BLaER1 (cell line): Measurements from ENCODE around the gene ULK4.

ENCODE experiments used
- H3K27ac ChIP-seq: shearing (Covaris generic); formaldehyde crosslinking; 2 replicates; pipeline ENCODE4 v1.8.1; 2022
- H3K27me3 ChIP-seq: shearing (Covaris generic); formaldehyde crosslinking; 2 replicates; pipeline ENCODE4 v1.8.1; 2022
- H3K36me3 ChIP-seq: shearing (Covaris generic); formaldehyde crosslinking; 2 replicates; pipeline ENCODE4 v1.8.1; 2022
- H3K4me1 ChIP-seq: shearing (Covaris generic); formaldehyde crosslinking; 2 replicates; pipeline ENCODE4 v1.8.1; 2022
- H3K4me2 ChIP-seq: shearing (Covaris generic); formaldehyde crosslinking; 2 replicates; pipeline ENCODE4 v1.8.1; 2022
- H3K4me3 ChIP-seq: shearing (Covaris generic); formaldehyde crosslinking; 2 replicates; pipeline ENCODE4 v1.8.1; 2022
- H3K9ac ChIP-seq: shearing (Covaris generic); formaldehyde crosslinking; 2 replicates; pipeline ENCODE4 v1.8.1; 2022
- H3K9me3 ChIP-seq: shearing (Covaris generic); formaldehyde crosslinking; 2 replicates; pipeline ENCODE4 v1.8.1; 2022
- H4K20me1 ChIP-seq: shearing (Covaris generic); formaldehyde crosslinking; 2 replicates; pipeline ENCODE4 v1.8.1; 2022
- Cebpa-rat ChIP-seq: shearing (Covaris generic); IDR thresholded peaks from 2 replicates; pipeline ENCODE4 v1.8.1; 2022

Gene ULK4

DNA sequence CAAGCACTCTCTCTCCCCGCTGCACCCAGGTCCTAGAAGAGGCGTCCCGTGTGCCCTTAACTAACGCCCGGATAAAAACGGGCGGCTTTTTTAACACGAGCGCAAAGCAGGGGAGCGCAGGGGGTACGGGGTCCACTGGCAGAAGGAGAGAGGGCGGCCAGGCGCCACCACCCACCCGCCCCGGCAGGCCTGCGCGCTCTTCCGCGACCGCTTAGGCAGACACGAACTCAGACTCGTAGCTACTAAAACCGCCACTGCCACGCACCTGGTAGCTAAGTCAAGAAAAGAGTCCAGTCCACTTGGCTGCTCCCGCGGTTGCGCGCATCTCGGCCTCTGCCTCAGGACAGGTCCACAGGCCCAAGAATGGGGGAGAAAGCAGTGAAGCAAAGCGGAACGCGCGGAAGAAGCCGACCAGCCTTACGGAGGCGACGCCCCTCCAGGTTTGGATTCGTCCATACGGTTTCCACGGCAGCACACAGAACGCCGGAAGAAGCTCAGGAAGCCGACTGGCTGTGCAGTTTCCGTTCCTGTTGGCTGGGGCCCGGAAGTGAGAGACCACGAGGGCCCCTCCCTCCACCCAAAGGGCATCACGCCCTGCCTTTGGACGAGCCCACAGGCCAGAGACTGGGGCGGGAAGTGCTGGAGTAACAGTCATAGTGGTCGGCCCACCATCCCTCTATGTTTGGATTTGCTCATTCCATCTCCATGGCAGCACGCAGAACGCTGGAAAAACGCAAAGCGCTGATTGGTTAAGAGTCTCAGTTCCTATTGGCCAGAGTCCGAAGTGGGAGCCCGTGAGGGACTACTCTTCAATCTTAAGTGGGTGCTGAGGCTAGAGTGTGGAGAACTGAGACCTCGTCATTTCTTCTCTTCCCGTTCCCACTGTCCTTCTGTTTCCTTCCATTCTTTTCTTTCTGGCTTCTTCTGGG is at the start of gene ULK4:
Gene ULK4, minus strand, starts transcription at position 353 of the 929 bp plus-strand sequence. CDS start 7,344 bp downstream, outside the sequence.
- no peaks in the 10 kb centered on the region for H3K27me3 ChIP-seq
- H4K20me1 ChIP-seq: no peaks in the 10 kb centered on the region
- TF ChIP-seq Cebpa-rat: no peak
- H3K9me3 ChIP-seq: no peaks in the 10 kb centered on the region
- H3K27ac ChIP-seq: peak within 1 kb of the TSS; percentile 98
- peak within 1 kb of the TSS; percentile 96 for H3K4me2 ChIP-seq
- peak within 1 kb of the TSS; percentile 96 for H3K9ac ChIP-seq
- H3K4me1 ChIP-seq: peaks cover 27% of the 10 kb centered on the region
- H3K4me3 ChIP-seq: peak within 1 kb of the TSS; percentile 88
- H3K36me3 ChIP-seq: no peaks in the 10 kb centered on the region

DNA sequence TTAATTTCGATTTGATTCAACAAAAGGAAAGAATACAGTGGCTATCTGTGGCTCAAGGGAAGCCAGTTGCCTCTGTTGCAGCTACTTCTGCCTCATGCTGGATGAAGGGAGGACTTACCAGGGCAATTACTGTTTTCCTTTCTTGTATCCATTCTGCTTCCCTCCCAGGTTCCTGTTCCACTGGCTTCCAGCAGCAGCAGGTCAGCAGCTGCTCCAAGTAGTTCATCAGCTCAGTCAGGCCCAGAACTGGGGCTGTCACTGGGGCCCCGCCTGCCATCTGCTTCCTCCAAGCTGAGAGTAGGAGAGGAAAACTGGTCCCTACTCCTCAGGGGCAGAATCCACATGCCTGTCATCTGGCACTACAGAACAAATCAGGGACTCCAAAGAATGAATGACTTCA is 48.6 kb upstream of the ULK4 start:
- Histone ChIP-seq H3K9me3 (no peaks in the 10 kb centered on the region), H3K9ac (no peak overlapping the region), H3K27ac (no peak overlapping the region), H3K36me3 (no peaks in the 10 kb centered on the region), H3K27me3 (no peaks in the 10 kb centered on the region), H3K4me3 (no peak overlapping the region), H4K20me1 (peaks cover 8% of the 10 kb centered on the region), H3K4me2 (no peak overlapping the region), H3K4me1 (peaks cover 27% of the 10 kb centered on the region)
- TF ChIP-seq Cebpa-rat: no peak

DNA sequence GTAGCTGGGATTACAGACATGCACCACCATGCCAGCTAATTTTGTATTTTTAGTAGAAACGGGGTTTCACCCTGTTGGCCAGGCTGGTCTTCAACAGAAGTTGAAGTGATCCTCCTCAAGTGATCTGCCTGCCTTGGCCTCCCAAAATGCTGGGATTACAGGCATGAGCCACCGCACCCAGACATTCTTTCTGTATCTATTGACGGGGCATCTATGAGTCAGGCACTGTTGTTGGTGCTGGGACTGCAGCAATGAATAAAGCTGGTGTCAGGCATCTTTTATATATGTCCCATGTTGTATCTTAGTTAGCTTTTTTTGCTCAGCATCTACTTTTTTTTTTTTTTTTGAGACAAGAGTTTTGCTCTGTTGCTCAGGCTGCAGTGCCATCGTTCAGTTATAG is 47.6 kb upstream of the ULK4 start:
- Histone ChIP-seq H4K20me1 (no peaks in the 10 kb centered on the region), H3K9me3 (no peaks in the 10 kb centered on the region), H3K27ac (no peak overlapping the region), H3K9ac (no peak overlapping the region), H3K4me1 (peaks cover 22% of the 10 kb centered on the region), H3K4me2 (no peak overlapping the region), H3K36me3 (no peaks in the 10 kb centered on the region), H3K4me3 (no peak overlapping the region), H3K27me3 (no peaks in the 10 kb centered on the region)
- no peak for TF ChIP-seq Cebpa-rat

DNA sequence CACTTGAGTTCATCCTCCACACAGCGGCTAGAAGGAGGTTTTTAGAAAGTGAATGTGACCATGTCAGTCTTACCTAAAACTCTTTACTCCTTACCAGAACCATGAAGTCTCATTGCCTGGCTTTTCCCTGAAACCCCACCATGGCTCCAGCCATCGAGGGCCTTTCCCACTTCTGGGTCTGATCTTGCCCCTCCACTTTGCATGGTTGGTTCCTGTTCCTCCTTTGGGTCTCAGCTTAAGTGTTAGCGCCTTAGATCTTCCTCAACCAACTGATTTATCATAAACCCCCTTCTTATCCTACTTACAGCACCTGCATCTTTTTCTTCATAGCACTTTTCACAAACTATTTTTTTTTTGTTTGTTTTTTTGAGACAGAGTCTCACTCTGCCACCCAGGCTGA is 45.9 kb upstream of the ULK4 start:
- Histone ChIP-seq H3K9ac (no peak overlapping the region), H3K4me1 (peaks cover 17% of the 10 kb centered on the region), H3K27me3 (no peaks in the 10 kb centered on the region), H3K4me2 (no peak overlapping the region), H3K36me3 (no peaks in the 10 kb centered on the region), H3K9me3 (no peaks in the 10 kb centered on the region), H3K4me3 (no peak overlapping the region), H4K20me1 (no peaks in the 10 kb centered on the region), H3K27ac (no peak overlapping the region)
- TF ChIP-seq Cebpa-rat: no peak

DNA sequence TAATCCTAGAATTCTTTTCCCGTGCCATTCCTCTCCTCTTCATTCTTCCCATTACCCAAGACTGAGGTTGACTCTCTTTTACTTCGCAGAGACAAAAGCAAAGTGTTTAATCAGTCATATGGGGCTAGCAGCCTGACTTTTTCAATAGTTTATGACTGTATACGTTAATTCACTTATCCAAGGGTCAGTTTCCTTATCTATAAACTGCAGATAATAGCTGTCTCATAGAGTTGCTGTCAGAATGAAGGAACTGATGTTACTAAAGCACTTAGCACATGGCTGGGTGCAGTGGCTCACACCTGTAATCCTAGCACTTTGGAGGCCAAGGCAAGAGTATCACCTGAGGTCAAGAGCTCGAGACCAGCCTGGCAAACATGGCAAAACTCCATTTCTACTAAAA is 43.5 kb upstream of the ULK4 start:
- Histone ChIP-seq H3K4me2 (no peak overlapping the region), H4K20me1 (no peaks in the 10 kb centered on the region), H3K9me3 (no peaks in the 10 kb centered on the region), H3K4me1 (peaks cover 10% of the 10 kb centered on the region; the same call in 1 of the 2 replicates), H3K27ac (no peak overlapping the region), H3K36me3 (no peaks in the 10 kb centered on the region), H3K9ac (no peak overlapping the region), H3K27me3 (no peaks in the 10 kb centered on the region), H3K4me3 (no peak overlapping the region)
- TF ChIP-seq Cebpa-rat: no peak

DNA sequence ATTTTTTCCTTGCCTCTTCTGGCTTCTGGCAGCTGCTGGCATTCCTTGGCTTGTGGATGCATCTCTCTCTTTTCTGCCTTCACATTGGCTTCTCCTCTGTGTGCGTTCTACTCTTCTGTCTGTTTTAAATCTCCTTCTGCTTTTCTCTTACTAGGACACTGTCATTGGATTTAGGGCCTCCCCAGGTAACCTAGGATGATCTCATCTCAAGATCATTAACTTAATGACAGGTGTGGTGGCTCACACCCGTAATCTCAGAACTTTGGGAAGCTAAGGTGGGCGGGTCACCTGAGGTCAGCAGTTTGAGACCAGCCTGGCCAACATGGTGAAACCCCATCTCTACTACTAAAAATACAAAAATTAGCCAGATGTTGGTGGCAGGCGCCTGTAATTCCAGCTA is 40.9 kb upstream of the ULK4 start:
- Histone ChIP-seq H3K27me3 (no peaks in the 10 kb centered on the region), H3K9me3 (no peaks in the 10 kb centered on the region), H4K20me1 (no peaks in the 10 kb centered on the region), H3K4me1 (peaks cover 1% of the 10 kb centered on the region; the same call in 1 of the 2 replicates), H3K27ac (no peak overlapping the region), H3K36me3 (no peaks in the 10 kb centered on the region), H3K4me2 (no peak overlapping the region), H3K4me3 (no peak overlapping the region), H3K9ac (no peak overlapping the region)
- TF ChIP-seq Cebpa-rat: no peak

DNA sequence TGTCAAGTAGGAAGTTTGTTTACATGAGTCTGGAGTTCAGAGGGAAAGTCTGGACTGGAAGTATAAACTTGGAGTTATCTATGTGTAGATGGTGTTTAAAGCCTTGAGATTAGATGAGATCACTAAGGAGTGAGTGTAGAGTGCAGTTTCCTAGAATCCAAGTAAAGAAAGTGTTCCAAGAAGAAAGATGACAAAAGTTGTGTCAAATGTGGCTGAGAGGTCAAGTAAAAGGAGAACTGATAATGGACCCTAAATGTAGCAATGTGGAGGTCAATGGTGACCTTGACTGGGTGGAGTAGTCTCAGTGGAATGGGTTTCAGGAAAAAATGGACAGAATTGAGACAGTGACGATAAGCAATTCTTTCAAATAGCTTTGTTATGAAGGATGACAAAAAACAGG is 39.9 kb upstream of the ULK4 start:
- TF ChIP-seq Cebpa-rat: no peak
- Histone ChIP-seq H3K27me3 (no peaks in the 10 kb centered on the region), H3K9ac (no peak overlapping the region), H3K4me2 (no peak overlapping the region), H3K4me3 (no peak overlapping the region), H4K20me1 (no peaks in the 10 kb centered on the region), H3K4me1 (no peaks in the 10 kb centered on the region), H3K36me3 (no peaks in the 10 kb centered on the region), H3K27ac (no peak overlapping the region), H3K9me3 (no peaks in the 10 kb centered on the region)

DNA sequence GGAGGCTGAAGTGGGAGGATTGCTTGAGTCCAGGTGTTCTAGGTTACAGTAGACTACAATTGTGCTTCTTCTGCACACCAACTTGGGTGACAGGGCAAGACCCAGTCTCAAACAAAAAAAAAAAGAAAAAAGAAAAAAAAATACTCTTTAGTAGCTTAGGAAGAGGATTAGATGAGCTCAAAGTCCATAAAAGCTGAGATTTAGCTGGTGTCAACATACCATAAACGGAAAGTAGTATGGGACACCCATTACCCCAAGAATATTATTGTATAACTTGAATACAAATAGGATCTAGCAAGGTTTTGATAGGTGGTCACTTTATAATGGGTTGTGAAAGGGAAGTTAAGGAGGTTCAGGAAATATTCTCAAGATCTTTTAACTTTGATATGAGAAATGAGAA is 38.0 kb upstream of the ULK4 start:
- H4K20me1 ChIP-seq: no peaks in the 10 kb centered on the region
- no peak overlapping the region for H3K27ac ChIP-seq
- H3K4me3 ChIP-seq: no peak overlapping the region
- TF ChIP-seq Cebpa-rat: no peak
- no peak overlapping the region for H3K9ac ChIP-seq
- H3K27me3 ChIP-seq: no peaks in the 10 kb centered on the region
- no peaks in the 10 kb centered on the region for H3K4me1 ChIP-seq
- no peaks in the 10 kb centered on the region for H3K36me3 ChIP-seq
- H3K9me3 ChIP-seq: no peaks in the 10 kb centered on the region
- H3K4me2 ChIP-seq: no peak overlapping the region

DNA sequence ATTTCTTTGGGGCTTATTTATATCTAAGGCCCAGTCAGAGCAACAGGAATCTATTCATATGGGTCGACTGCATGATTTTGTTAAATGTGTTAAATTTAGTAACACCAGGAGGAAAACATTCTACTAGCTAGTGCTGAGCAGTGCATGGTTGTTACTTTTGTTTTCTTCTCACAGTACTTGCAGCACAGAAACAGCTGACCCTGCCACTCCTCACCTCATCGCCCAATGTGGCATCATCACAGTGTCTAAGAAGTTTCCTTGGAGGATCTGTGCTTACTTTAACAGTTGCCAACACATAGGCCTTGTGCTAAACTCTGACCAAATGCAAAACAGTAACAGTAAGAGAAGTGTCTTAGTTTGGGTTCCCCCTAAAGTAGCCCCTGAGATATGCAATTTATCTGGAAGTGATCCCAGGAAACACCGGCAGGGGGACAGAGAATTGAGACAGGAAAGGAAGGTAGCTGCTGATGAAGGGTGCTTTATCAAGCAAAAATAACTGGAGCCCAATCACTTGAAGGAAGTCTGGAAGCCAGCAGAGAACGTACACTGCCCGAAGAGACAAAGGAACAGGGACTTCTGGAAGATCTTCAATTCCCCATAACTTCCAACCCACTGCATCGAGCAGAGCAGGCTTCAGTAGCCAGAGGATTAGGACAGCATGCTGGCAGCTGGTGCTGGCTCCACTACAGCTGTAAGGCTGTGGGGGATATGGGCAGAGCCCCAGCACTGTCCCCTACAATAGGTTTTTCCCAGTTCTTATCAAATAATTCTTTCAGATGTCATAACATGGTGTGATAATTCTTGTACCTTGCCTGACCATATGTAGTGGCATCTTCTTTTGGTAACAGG is 36.0 kb upstream of the ULK4 start:
- H3K27me3 ChIP-seq: no peaks in the 10 kb centered on the region
- H4K20me1 ChIP-seq: no peaks in the 10 kb centered on the region
- H3K4me1 ChIP-seq: no peaks in the 10 kb centered on the region
- TF ChIP-seq Cebpa-rat: no peak
- no peaks in the 10 kb centered on the region for H3K36me3 ChIP-seq
- H3K4me3 ChIP-seq: no peak overlapping the region
- H3K27ac ChIP-seq: no peak overlapping the region
- H3K9ac ChIP-seq: no peak overlapping the region
- H3K9me3 ChIP-seq: no peaks in the 10 kb centered on the region
- H3K4me2 ChIP-seq: no peak overlapping the region

DNA sequence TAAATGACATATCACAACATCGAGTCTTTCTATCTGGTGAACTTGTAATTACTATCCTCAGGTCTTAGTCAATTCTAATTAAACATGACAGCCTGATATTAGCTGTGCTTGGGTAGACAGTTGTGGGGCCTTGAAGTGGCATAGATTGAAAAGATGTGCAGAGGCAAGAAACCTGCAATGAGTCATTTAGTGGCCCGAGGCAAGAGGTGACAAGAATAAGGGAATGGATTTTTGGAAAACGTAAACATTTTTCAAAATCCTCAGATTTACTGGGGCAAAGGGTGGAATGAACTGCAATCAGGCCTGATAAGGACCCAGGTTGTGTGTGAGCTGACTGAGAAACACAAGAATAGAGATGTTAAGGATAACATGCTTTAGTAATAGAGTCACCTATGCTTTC is 29.5 kb upstream of the ULK4 start:
- Histone ChIP-seq H3K4me2 (no peak overlapping the region), H3K27ac (no peak overlapping the region), H3K9me3 (no peaks in the 10 kb centered on the region), H3K9ac (no peak overlapping the region), H3K27me3 (no peaks in the 10 kb centered on the region), H3K36me3 (no peaks in the 10 kb centered on the region), H3K4me1 (no peaks in the 10 kb centered on the region), H4K20me1 (no peaks in the 10 kb centered on the region), H3K4me3 (no peak overlapping the region)
- TF ChIP-seq Cebpa-rat: no peak
